Naive thymus-derived CD8-positive, alpha-beta T cell (primary cell): ENCODE data around the gene ANAPC2. TPM values are rescaled to one million over a fixed set of nuclear protein-coding genes. Genes with fewer than 3 reads are reported as not detected.

Experiments used
- ATAC-seq, 2 donors: fragments of 150-1000 bp; cut with Tn5 transposase in 1 of 2; sonication (Bioruptor Pico), chemical (Tn5 transposase) in 1 of 2; 1 replicate in 1 of 2; 2 replicates in 1 of 2; pipeline ENCODE4 v1.10.0; 2021; ENCODE audit warnings: mild to moderate bottlenecking in 2 of 2, moderate library complexity in 2 of 2
- POLR2A ChIA-PET: fragments of 350-600 bp; sonication (Branson Sonifier 250); formaldehyde crosslinking; loops from one replicate; lab custom pipeline; 2021; ENCODE audit warnings: antibody characterized with exemption; lab: Charles Lee
- DNase-seq, 10 donors: peaks; one replicate each; pipeline versions ENCODE4 v3.0.0 to v3.0.0-alpha.2; 2020 to 2022
- H3K27ac Mint-ChIP-seq, 10 donors: one replicate each; pipeline ENCODE4 v1.8.0; 2020 to 2022; ENCODE audit warnings: mild to moderate bottlenecking in 10 of 10, mixed read lengths in 10 of 10, moderate library complexity in 4 of 10, inconsistent platforms in 1 of 10
- H3K27me3 Mint-ChIP-seq, 5 donors: one replicate each; pipeline ENCODE4 v1.8.0; 2021 to 2022; ENCODE audit warnings: mixed read lengths in 5 of 5
- H3K36me3 Mint-ChIP-seq, 3 donors: one replicate each; pipeline ENCODE4 v1.8.0; 2020 to 2022; ENCODE audit warnings: mixed read lengths in 3 of 3, mild to moderate bottlenecking in 2 of 3, inconsistent platforms in 1 of 3
- H3K4me1 Mint-ChIP-seq, 4 donors: one replicate each; pipeline ENCODE4 v1.8.0; 2021 to 2022; ENCODE audit warnings: mixed read lengths in 4 of 4
- H3K4me3 Mint-ChIP-seq, 10 donors: one replicate each; pipeline ENCODE4 v1.8.0; 2020 to 2022; ENCODE audit warnings: mild to moderate bottlenecking in 10 of 10, mixed read lengths in 10 of 10, moderate library complexity in 6 of 10, inconsistent platforms in 1 of 10
- H3K9me3 Mint-ChIP-seq, 9 donors: one replicate each; pipeline ENCODE4 v1.8.0; 2020 to 2022; ENCODE audit warnings: mixed read lengths in 9 of 9, mild to moderate bottlenecking in 3 of 9, inconsistent platforms in 1 of 9, moderate library complexity in 1 of 9
- polyA plus RNA-seq, 3 donors: library from polyadenylated mRNA; unstranded; fragments of 300-500 nt; fragmentation: Illumina TruSeq; gene quantifications; one replicate each; pipeline ENCODE4 v1.2.3, GENCODE V29; 2021
- total RNA-seq, 8 experiments: library from RNA in 2 of 8; stranded (reverse) in 2 of 8; gene quantifications; one replicate each; pipeline ENCODE4 v1.2.3 and lab custom pipeline; 2021 to 2026

The ANAPC2 gene
- total and polyA plus RNA-seq, 5 experiments from 2014 or later, result 3.4 to 146 (median 5.9) TPM

DNA sequence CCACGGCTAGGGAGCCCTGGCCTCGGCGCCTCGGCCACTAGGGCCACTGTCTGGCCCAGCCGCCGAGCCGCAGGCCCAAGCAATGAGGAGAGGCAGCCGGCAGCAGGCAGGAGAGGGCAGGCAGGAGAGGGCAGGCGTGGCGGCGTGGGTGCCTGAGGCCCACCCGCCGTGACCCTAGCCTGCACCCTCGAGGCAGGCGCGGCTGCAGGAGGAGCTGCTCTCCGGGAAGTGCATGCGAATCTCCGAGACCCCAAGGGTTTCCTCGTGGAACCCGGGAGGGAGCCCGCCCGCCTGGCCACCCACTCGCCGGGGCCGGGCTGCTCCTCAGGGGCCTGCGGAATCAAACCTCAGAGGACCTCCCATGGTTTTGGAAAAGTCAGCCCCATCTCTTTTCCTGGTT lies 40.1 kb downstream of the ANAPC2 start:
- H3K4me3 Mint-ChIP-seq, result no peak overlapping the region
- no peak overlapping the region for H3K27ac Mint-ChIP-seq
- H3K9me3 Mint-ChIP-seq, result peaks cover 0 to 2% (median 0%) of the 10 kb centered on the region in 9 donors
- peaks cover 3 to 27% (median 11%) of the 10 kb centered on the region in 5 donors for H3K27me3 Mint-ChIP-seq
- POLR2A ChIA-PET, result no interaction called here
- H3K36me3 Mint-ChIP-seq, result no peaks in the 10 kb centered on the region
- DNase-seq (no peak), ATAC-seq (no peak)
- H3K4me1 Mint-ChIP-seq, result peaks cover 0 to 5% (median 3%) of the 10 kb centered on the region in 4 donors

DNA sequence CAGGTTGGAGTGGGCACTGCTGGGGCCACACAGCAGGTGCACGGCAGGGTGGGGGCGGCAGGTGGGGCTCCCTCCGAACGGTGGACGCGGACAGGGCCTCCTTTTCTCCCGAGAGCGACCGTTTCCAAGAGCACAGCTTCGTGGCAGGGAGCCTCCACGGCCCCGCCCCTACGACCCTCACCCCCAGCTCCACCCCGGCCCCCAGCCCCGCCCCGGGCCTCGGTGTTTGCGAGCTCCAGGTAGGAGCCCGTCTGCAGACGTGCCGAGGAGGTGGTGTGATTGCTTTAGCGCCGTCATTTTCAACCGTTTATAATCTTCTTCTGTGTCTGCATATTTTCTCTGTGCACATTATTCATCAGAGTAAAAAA lies 40.6 kb downstream of the ANAPC2 start:
- H3K27ac Mint-ChIP-seq, result no peak overlapping the region
- H3K4me3 Mint-ChIP-seq, result no peak overlapping the region
- H3K4me1 Mint-ChIP-seq, result peaks cover 0 to 5% (median 3%) of the 10 kb centered on the region in 4 donors
- H3K9me3 Mint-ChIP-seq, result peaks cover 0 to 2% (median 0%) of the 10 kb centered on the region in 9 donors
- H3K27me3 Mint-ChIP-seq, result peaks cover 3 to 32% (median 12%) of the 10 kb centered on the region in 5 donors
- no peaks in the 10 kb centered on the region for H3K36me3 Mint-ChIP-seq
- DNase-seq (no peak), ATAC-seq (no peak)
- POLR2A ChIA-PET, result no interaction called here

DNA sequence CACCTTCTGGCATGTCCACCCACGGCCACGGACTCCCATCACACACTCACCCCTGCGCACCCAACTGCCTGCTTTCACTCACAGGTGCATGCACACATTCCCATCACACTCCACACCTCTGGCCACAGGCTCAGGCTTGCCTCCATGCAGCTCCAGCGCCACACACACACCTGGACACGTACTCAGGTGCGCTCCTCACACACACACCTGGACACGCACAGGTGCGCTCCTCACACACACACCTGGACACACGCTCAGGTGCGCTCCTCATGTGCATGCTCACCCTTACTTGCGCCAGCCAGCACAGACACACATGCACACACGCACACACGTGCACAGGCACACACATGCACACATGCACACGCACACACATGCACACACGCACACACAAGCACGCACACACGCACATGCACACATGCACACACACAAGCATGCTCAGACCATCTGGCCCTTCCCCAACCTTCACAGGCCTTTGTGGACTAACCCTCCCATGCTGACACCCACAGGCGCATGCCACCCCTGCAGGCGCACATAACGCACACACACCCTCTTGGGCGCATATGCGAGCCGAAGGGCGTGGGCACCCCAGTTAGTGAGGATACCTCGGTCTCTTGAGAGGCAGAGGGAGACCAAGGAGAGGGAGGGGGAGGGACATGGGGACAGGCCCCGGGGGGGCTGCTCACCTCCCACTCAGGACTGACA lies 41.1 kb downstream of the ANAPC2 start:
- DNase-seq, result no peak
- POLR2A ChIA-PET, result no interaction called here

DNA sequence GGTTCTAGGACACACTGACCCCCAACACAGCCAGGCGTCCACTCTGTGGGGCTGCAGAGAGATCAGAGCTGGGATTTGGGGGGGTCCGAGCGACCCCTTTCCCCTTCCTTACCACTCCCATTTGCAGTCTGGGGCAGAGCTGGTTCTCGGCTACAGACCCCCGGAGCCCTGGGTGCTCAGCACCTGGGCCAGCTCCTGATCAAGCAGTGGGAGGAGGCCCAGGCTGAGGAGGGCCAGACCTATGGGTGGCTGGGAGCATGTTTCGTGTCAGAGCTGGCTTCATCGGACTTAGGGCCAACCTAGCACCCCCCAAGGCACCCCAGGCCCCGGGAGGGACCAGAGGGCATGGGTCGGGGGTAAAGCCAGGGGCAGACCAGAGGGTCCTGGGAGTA lies 41.8 kb downstream of the ANAPC2 start:
- H3K36me3 Mint-ChIP-seq, result no peaks in the 10 kb centered on the region
- no peak for ATAC-seq
- H3K27me3 Mint-ChIP-seq, result peaks cover 10 to 44% (median 23%) of the 10 kb centered on the region in 5 donors
- H3K4me3 Mint-ChIP-seq, result no peak overlapping the region
- no peak for DNase-seq
- H3K4me1 Mint-ChIP-seq, result peaks cover 0 to 5% (median 4%) of the 10 kb centered on the region in 4 donors
- peaks cover 0 to 2% (median 0%) of the 10 kb centered on the region in 9 donors for H3K9me3 Mint-ChIP-seq
- H3K27ac Mint-ChIP-seq, result no peak overlapping the region
- POLR2A ChIA-PET, result no interaction called here

More for the DNA sequence above, 41.1 kb downstream of the ANAPC2 start:
- Mint-ChIP-seq H3K27ac (no peak overlapping the region), H3K9me3 (peaks cover 0 to 2% (median 0%) of the 10 kb centered on the region in 9 donors), H3K36me3 (no peaks in the 10 kb centered on the region), H3K4me3 (no peak overlapping the region), H3K27me3 (peaks cover 5 to 37% (median 17%) of the 10 kb centered on the region in 5 donors), H3K4me1 (peaks cover 0 to 5% (median 4%) of the 10 kb centered on the region in 4 donors)
- no peak for ATAC-seq

DNA sequence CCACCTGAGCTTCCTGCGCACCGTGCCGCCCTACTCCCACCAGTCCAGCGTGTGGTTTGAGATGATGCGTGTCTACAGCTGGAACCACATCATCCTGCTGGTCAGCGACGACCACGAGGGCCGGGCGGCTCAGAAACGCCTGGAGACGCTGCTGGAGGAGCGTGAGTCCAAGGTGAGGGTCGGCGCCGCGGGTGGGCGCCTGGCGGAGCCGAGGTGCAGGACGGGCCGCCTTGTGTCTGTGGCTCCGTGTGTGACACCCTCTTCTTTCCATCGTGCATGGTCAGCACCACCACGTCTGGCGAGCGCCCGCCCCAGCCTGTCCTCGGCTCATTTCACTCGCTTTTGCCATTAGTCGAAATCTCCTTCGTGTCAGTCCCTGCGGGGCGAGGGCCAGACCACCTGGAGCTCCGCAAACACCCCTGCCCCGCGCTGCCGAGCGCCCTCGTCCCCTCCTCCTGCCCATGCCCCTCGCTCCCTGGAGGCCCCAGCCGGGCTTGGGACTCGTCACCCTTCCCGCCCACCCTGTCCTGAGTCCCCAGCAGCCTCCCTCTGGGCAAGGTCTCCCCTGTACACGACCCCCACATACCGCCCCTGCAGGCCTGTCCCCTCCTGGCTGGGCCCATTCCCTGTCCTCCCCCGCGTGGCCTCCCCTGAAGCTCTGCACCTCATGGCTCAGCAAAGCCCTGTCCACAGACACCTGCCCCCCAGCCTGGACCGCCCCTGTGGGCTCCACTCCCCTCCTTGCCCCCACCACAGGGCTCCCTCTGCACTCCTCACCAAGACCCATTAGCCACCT lies 42.4 kb downstream of the ANAPC2 start:
- POLR2A ChIA-PET, result no interaction called here
- no peak for DNase-seq
- no peak for ATAC-seq
- H3K27me3 Mint-ChIP-seq, result peaks cover 10 to 48% (median 23%) of the 10 kb centered on the region in 5 donors
- peaks cover 0 to 5% (median 2%) of the 10 kb centered on the region in 4 donors for H3K4me1 Mint-ChIP-seq
- H3K27ac Mint-ChIP-seq, result no peak overlapping the region
- no peak overlapping the region for H3K4me3 Mint-ChIP-seq
- peaks cover 0 to 2% (median 0%) of the 10 kb centered on the region in 9 donors for H3K9me3 Mint-ChIP-seq
- no peaks in the 10 kb centered on the region for H3K36me3 Mint-ChIP-seq

DNA sequence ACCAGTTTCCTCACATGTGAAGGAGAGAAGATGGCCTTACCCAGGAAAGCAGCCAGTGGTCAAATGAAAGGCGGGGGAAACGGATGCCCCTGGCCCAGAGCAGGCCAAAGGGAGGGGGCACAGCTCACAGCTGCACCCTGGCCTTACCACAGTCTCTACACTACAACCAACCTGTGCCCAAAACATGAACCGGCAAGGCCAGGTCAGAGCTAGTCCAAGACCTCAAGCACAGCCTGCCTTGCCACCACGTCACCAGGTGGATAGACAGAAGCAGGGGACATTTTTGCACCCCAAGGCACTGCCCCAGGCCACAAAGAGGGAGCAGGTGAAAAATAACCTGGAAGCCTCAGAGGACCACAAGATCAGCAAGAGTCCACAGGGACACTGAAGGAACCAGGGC lies 44.9 kb downstream of the ANAPC2 start:
- peaks cover 15 to 66% (median 33%) of the 10 kb centered on the region in 5 donors for H3K27me3 Mint-ChIP-seq

DNA sequence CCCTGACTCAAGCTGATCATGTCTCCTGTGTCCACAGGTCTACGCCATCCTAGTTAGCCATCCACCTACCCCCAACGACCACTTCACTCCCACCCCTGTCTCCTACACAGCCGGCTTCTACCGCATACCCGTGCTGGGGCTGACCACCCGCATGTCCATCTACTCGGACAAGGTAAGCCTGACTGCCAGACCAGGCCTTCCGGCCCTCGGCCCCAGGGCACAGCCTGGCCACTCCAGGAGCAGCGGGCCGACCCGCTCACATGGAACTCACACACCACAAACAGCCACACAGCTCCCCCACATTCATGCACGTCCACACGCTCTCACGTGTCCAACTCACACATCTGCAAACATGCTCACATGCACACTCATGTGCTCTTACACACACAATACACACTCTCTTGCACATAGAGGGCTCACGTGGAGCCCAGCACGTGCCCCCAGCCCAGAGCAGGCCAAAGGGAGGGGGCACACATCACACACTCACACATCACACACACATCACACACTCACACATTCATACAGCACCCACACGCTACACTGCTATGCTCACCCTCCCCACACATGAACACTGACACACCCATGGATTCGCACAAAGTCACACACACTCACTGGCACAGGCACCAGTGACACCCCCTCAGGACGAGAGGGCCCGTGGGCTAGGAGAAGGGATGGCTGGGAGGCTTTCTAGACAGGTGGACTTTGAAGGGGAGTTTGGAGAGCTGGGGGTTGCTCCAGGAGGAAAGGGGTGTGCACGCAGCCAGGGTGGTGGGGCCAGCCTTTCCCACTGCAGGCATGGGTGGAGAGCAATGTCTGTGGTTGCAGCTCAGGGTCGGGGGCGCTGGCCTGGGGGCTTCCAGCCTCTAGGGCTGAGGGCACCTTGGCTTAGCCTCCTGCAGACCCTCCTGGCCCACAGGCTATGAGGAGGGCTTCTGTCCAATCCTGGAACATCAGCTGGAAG lies 46.1 kb downstream of the ANAPC2 start:
- POLR2A ChIA-PET, result no interaction called here
- peaks cover 17 to 74% (median 40%) of the 10 kb centered on the region in 5 donors for H3K27me3 Mint-ChIP-seq

More for the DNA sequence above, 44.9 kb downstream of the ANAPC2 start:
- Mint-ChIP-seq H3K9me3 (peaks cover 0 to 2% (median 0%) of the 10 kb centered on the region in 9 donors), H3K4me3 (no peak overlapping the region), H3K27ac (no peak overlapping the region), H3K4me1 (peaks cover 0 to 4% (median 0%) of the 10 kb centered on the region in 4 donors), H3K36me3 (peaks cover 0 to 2% (median 0%) of the 10 kb centered on the region in 3 donors)
- no peak for ATAC-seq
- no peak for DNase-seq
- POLR2A ChIA-PET, result no interaction called here

DNA sequence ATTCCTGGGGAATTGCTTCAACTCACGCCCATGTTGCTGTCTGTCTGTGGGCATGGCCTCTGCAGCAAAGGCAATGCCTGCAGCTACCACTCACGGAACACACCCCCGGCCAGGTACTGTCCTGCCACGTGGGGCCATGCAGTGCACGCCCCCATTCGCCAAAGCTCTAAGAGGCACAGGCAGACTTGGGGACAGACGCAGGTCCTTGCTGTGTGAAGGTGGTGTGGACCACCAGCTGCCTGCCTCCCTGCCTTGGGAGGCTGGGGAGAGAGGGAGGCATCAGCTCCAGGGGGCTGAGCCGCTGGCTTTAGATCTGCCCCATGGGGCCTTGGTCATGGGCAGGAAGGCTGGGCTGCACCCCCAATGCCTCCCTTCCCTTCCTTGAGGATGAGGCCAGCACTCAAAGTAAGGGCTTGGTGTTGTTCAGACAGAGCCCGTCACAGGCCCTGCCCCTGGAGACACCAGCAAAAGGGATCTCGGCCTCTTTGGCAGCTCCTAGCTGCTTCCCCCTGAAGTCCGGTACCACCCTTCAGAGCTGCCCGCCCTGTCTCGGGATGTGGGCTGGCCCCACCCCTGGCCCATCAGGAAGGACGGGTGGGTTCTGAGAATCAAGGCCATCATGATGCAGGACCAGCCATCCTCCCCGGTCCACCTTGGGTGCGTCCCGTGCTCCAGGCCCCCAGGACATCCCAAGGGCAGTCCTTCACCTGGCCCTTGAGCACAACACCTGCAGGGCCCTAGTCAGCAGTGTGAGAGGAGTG lies 47.1 kb downstream of the ANAPC2 start:
- POLR2A ChIA-PET, result no interaction called here
- Mint-ChIP-seq H3K36me3 (peaks cover 0 to 2% (median 0%) of the 10 kb centered on the region in 3 donors), H3K27ac (no peak overlapping the region), H3K9me3 (no peaks in the 10 kb centered on the region), H3K27me3 (peaks cover 14 to 74% (median 40%) of the 10 kb centered on the region in 5 donors), H3K4me3 (no peak overlapping the region), H3K4me1 (peaks cover 0 to 4% (median 2%) of the 10 kb centered on the region in 4 donors)
- no peak for ATAC-seq
- DNase-seq, result no peak

More for the DNA sequence above, 46.1 kb downstream of the ANAPC2 start:
- DNase-seq, result no peak
- ATAC-seq, result no peak
- Mint-ChIP-seq H3K27ac (peak overlapping the region in 1 of 10 donors; percentile 12), H3K9me3 (peaks cover 0 to 2% (median 0%) of the 10 kb centered on the region in 9 donors), H3K4me1 (peaks cover 0 to 4% (median 2%) of the 10 kb centered on the region in 4 donors), H3K36me3 (peaks cover 0 to 2% (median 0%) of the 10 kb centered on the region in 3 donors), H3K4me3 (peak overlapping the region in 2 of 10 donors; percentile 2 to 59)

DNA sequence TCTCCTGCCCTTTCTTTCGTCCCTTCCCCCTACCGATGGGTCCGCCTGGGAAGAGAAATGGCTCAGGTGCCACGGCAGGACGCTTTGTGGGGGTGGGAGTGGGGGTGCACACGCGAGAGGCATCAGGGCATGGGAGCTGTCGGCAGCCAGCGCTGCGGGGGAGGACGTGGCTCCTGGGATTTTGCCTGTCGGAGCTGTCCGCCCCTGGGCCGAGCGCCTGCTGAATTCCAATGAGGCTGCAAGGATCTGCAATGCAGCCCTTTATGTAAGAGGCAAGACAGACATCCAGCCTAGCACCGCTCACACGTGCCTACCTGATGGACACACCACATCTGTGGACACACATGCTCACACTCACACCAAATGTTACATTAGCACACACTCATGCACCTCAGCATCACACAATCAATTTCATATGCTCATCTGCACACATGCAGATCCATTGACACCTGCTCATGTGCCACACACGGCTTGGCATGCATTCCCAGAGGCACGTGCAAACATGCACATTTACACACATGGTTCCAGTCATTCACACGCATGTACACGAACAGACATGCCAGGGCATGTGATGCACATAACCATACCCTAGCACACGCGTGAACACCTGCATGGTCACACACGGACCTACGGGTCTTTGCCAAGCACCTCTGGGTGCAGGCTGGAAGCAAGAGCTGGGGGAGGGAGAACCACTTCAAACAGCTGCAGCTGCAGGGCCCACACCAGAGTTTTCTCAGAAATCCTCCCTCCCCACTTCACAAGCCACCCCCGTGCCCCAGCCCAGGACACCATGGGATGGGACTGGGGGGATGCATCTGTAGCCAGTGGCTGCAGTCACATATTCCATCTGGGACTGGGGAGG lies 48.0 kb downstream of the ANAPC2 start:
- POLR2A ChIA-PET, result interaction anchor here (1.0 to 1.3 kb wide), 3 partner anchors 9 to 60 kb away, joined by 3 to 4 read pairs (median 3); partner anchors contain the start of gene TPRN
- H3K9me3 Mint-ChIP-seq, result no peaks in the 10 kb centered on the region
- peak overlapping the region in 3 of 10 donors; percentile 2 to 41 (median 28) for H3K4me3 Mint-ChIP-seq
- peaks cover 0 to 4% (median 2%) of the 10 kb centered on the region in 4 donors for H3K4me1 Mint-ChIP-seq
- H3K36me3 Mint-ChIP-seq, result peaks cover 0 to 2% (median 2%) of the 10 kb centered on the region in 3 donors
- H3K27ac Mint-ChIP-seq, result peak overlapping the region in 1 of 10 donors; percentile 53
- ATAC-seq, result no peak
- no peak for DNase-seq
- peaks cover 19 to 81% (median 46%) of the 10 kb centered on the region in 5 donors for H3K27me3 Mint-ChIP-seq

DNA sequence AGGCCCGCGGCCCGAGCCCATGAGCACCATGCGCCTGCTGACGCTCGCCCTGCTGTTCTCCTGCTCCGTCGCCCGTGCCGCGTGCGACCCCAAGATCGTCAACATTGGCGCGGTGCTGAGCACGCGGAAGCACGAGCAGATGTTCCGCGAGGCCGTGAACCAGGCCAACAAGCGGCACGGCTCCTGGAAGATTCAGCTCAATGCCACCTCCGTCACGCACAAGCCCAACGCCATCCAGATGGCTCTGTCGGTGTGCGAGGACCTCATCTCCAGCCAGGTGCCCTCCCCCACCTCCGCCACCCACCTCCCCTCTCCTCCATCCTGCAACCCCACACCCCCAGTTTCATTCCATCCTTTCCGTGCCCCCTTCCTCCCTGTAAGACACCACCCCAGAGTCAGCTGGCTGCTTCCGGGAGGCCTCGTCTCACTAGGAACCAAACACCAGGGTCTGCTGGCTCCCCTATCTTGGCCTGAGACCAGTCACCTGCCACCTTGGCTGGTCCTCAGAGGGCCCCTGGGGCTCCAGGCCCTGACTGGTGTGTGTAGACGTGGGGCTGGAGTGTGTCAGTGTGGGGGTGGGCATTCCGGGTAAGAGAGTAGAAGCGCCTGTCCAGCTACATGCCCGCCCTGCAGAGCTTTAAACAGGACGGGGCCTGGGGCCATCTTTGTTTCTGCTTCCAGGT lies 48.8 kb downstream of the ANAPC2 start:
- H3K4me3 Mint-ChIP-seq, result no peak overlapping the region
- H3K27me3 Mint-ChIP-seq, result peaks cover 21 to 84% (median 46%) of the 10 kb centered on the region in 5 donors
- ATAC-seq (peak in 1 of 2 donors; percentile 48), DNase-seq (peak in 1 of 10 donors; percentile 17)
- POLR2A ChIA-PET, result interaction anchor here (1.0 to 1.3 kb wide), 3 partner anchors 9 to 61 kb away, joined by 3 to 4 read pairs (median 3); partner anchors contain the start of gene TPRN
- H3K27ac Mint-ChIP-seq, result peak overlapping the region in 1 of 10 donors; percentile 34
- H3K4me1 Mint-ChIP-seq, result peaks cover 0 to 4% (median 2%) of the 10 kb centered on the region in 4 donors
- H3K36me3 Mint-ChIP-seq, result peaks cover 0 to 2% (median 2%) of the 10 kb centered on the region in 3 donors
- no peaks in the 10 kb centered on the region for H3K9me3 Mint-ChIP-seq
